GM19468 (cell line): Measurements from ENCODE around the gene CERS4.
"Not testable (repeated sequence)": the region's sequence is repeated elsewhere in the genome, so short reads cannot be mapped to it uniquely, and the experiment has no call there.

ENCODE experiments used
- ATAC-seq: cut with Tn5 transposase; IDR thresholded peaks from one replicate; pipeline ENCODE4 v1.9.1; 2021; ENCODE audit warnings: mild to moderate bottlenecking, moderate library complexity, moderate number of reproducible peaks; ENCODE audit not compliant: unreplicated experiment; ENCODE audit errors: extremely low read depth

The CERS4 gene

DNA sequence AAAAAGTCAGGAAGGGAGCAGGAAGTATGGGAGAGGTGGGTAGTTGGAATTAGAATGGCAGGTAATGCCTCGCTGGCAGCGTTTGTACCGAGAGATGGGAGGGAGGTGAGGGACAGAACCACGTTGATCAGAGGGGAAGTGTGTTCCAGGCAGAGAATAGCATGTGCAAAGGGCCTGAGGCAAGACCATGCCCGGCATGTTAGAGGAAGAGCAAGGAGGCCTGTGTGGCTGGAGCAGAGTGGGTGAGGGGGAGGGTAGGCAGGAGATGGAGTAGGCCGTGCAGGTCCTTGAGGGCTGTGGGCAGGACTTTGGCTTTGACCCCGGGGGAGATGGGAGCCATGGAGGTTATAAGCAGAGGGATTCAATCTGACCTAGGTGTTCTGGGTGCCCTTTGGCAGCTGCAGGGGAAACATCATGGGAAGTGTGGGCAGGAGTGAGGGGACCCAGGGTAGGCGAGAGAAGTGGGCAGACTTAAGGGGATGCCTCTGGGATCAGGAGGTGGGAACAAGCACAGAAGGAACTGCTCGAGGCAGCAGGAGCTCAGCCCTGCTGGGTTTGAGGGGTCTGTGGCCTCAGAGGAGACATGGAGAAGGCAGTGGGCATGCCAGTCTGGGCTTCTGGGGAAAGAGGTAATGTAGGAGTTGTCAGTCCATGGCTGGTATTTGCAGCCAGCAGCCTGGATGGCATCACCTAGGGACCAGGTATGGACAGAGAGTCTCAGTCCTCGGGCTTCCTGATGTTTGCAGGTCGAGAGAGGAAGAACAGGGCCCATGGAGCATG is 50.2 kb downstream of the CERS4 start:
- ATAC-seq = no peak

DNA sequence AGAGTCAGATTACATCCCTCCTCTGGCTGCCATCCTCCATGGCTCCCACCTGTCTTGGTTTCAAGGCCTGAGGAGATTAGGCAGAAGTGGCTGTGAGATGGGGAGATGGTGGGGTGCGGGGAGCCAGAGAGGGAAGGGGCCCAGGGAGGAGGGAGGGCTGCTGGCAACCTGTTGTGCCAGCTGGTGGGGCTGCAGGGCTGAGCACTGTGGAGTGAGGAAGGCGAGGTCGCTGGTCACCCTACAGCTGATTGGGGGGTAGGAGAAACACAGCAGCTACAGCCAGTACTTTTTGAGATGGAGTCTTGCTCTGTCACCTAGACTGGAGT is 50.7 kb downstream of the CERS4 start:
- ATAC-seq = no peak

DNA sequence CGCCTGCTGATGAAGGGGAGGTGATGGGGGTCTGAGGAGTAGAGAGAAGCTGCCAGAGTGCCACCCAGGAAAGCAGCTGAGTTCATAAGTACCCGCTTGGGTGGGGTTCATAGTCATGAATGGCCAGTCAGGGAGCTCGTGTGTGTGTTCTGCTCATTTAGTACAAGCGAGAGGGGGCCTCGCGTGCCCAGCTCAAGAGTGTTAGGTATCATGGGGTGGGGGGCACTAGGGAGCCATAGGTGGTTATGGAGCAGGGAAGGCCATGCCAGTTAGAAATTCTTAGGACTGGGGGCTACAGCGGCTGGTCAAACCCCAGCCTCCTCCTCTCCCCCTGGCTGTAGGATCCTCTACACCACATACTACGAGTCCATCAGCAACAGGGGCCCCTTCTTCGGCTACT is 52.2 kb downstream of the CERS4 start:
- no peak for ATAC-seq

- ATAC-seq = no peak
Observed at GRCh38 chr19:8261881-8262280, 52.7 kb downstream of the CERS4 start.

GRCh38 chr19:8262431-8262830 is 53.3 kb downstream of the CERS4 start:
- ATAC-seq = no peak

DNA sequence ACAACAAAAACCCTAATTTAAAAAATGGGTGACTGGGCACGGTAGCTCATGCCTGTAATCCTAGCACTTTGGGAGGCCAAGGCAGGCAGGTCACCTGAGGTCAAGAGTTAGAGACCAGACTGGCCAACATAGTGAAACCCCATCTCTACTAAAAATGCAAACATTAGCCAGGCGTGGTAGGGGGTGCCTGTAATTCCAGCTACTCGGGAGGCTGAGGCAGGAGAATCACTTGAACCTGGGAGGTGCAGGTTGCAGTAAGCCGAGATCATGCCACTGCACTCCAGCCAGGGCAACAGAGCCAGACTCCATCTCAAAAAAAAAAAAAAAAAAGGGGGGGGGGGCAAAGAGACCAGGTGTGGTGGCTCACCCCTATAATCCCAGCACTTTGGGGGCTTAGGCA is 55.1 kb downstream of the CERS4 start:
- ATAC-seq = not testable (repeated sequence)

- no peak for ATAC-seq
Observed at GRCh38 chr19:8265872-8266271, 56.7 kb downstream of the CERS4 start.

DNA sequence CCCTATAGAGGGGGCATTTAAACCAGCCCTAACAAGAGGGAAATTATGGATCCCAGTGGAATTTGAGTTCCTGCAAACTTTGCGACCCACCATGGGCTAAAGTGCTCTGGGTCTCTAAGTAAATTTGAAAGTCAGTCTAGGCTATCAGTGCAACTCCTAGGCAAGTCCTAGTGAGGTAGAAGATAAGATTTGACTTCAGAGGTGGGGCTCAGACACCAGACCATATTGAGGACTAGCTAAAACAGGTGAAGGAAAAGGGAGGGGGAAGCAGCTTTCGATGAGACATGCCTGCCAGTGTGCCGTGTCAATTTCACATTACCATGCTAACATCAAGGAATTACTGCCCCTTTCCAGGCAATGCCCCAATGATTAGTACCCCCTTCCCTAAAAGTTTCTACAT is 60.6 kb downstream of the CERS4 start:
- no peak for ATAC-seq

- ATAC-seq = not testable (repeated sequence)
Observed at GRCh38 chr19:8276508-8276907, 67.3 kb downstream of the CERS4 start.

- not testable (repeated sequence) for ATAC-seq
Observed at GRCh38 chr19:8291337-8291736, 82.2 kb downstream of the CERS4 start.

DNA sequence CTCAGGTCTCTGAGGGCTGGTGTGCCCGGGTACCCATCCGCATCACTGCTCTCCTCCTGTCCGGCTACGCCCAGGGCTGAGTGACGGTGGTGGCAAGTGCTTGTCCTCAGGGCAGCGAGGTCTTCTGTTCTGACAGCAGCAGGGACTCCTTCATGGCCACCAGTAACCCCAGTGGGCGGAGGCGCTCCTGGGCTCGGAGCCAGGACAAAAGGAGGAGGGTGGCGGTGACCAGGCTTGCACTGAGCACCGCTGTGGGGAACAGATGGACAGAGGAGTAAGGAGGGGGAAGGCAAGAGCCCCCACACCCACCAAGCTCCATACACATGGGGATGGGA is 93.2 kb downstream of the CERS4 start:
- no peak for ATAC-seq

DNA sequence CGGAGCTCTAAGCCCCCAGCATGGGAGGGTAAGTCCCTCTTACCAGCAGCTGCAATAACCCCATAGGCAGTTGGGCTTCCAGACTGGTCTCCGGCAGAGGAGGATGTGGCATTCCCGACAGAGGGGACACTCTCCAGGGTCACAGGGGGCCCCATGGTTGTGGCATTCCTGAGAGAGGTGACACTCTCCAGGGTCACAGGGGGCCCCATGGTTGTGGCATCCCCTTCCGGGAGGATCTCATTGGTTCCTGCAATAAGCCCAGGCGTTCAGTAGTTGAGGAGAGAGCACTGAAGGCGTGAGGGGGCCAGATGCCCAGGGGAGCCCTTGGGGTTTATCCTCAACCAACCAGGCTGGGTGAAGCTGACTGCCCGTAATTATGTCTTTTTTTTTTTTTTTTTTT is 93.6 kb downstream of the CERS4 start:
- no peak for ATAC-seq

- ATAC-seq = no peak
Observed at GRCh38 chr19:8304841-8305621, 95.9 kb downstream of the CERS4 start.

DNA sequence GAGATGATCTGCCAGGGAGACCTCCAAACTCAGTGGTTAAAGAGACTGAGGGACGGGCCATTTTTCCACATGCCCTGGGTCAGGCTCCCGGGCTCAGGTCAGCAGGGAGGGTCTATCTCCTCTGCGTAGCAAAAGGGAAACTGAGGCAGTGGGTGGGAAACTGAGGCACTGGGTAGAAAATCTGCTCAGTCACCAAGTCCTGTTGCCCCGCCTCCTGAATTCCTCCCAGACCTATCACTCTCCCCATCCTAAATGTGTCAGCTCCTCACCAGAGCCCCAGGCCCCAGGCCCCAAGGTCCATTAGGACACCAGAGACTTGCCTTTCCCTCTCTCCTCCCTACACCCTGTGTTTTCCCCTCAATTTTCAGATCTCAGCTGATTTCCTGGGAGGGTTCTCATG is 96.6 kb downstream of the CERS4 start:
- no peak for ATAC-seq

- ATAC-seq = no peak
Observed at GRCh38 chr19:8306235-8307054, 97.3 kb downstream of the CERS4 start.

DNA sequence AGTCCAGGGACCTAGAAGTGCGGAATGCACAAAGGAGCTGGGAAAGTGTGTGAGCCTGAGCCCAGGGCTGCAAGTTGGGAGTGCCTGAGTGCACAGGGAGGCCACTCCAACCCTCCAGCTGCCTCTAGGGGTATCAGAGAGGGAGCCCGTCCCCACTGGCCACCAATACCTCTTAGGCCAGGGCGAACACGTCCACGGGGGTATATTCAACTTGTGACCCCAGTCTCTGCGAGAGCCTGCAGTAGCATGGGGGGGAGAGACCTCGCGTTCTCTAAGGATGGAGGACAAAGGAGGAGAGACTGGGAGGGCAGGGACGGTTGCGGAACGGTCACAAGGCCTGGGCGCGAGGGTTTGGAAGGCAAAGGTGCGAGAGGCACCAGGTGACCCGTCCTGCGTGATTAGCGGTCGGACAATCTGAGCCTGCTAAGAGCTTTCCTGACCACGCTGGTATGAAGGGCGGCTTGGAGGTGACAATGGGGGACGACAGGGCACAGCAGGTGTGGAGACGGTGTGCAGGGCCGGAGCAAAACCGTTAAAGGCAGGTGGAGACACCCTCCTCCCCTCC is 98.3 kb downstream of the CERS4 start:
- no peak for ATAC-seq

GRCh38 chr19:8307965-8308866 is 99.0 kb downstream of the CERS4 start, which contains the start of gene CD320:
CD320 (minus strand) TSS chr19:8308358; CDS start chr19:8308290, 68 bp downstream.
- ATAC-seq = peak; percentile 61

GRCh38 chr19:8308891-8309291 is 99.7 kb downstream of the CERS4 start:
- ATAC-seq = no peak

GRCh38 chr19:8310342-8311055 is 101.3 kb downstream of the CERS4 start:
- no peak for ATAC-seq
